Activated CD4-positive, alpha-beta T cell treated with anti-CD3 and anti-CD28 coated beads for 24 hours (primary cell): ENCODE results near the gene CEP72.
"Not testable (repeated sequence)": the region's sequence is repeated elsewhere in the genome, so short reads cannot be mapped to it uniquely, and the experiment has no call there.

Source experiments
- DNase-seq, 2 donors: peaks; one replicate each; pipeline ENCODE4 v3.0.0-alpha.2; 2020; ENCODE audit warnings: low read depth in 2 of 2

The CEP72 gene

DNA sequence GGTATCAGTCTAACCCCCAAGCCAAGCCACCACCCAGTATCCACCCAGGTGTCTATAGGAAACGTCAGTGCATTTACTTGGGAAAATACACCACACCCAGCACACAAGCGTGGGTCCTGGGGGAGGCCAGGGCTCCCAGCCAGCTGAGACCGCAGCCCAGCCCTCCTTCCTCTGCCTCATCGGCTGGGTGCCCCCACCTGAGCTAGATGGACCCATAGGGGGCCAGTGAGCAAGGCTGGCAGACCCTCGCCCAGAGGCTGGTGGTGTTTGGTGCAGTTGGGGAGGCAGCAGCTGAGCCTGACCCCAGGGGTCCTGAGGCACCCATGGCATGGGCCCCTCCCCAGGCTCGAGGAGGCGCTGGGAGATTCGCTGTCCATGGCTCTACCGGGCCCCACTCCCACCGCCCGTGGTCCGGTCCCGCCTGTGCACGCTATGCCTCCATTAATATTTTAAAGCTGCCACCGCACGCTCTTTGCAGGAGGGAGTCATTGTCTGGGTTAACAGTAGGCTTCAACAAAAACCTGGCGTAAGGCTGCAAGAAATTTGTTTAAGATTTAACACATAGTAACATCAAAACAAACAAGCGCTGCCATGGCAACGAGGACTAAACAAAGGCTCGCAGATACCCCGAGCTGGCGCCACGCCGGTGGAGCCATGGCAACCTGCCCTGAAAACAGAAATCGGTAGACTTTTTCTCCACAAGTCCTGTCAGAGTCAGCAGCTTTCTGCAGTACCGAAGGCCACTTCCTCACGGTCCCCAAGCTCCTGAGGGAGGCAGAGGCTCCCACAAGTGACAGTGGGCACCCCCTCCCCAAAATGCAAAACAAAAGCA is 60.4 kb downstream of the CEP72 start:
- DNase-seq, result no peak

DNA sequence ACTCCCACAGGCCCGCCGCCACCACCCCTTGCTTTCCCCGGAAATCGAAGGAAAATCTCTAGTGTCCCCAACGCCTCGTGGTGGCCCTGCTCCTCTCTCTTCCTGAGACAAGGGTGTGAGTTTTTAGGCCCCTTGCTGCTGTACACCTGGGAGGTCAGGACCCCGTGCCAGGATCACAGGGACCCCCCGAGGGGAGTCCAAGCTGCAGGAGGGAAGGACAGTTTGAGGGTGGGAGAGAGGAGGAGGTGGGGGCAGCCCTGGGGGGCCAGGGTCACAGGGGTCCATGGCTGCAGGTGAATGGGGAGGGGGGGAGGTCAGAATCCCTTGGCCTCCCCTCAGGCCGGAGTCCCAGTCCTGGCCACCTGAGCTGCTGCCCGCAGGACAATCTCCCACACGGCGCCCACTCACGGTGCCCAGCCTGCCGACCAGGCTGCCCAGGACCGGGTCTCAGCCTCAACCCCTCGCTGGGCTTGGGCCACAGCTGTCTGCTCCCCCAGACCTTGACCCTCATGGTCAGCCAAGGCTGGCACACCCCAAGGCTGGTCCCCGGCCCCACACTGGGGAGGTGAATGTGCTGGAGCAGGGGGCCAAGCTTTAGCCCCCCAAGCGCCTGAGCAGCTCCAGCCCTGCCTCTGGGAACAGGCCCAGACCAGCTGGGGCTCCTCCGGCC is 61.2 kb downstream of the CEP72 start:
- DNase-seq, result no peak

DNA sequence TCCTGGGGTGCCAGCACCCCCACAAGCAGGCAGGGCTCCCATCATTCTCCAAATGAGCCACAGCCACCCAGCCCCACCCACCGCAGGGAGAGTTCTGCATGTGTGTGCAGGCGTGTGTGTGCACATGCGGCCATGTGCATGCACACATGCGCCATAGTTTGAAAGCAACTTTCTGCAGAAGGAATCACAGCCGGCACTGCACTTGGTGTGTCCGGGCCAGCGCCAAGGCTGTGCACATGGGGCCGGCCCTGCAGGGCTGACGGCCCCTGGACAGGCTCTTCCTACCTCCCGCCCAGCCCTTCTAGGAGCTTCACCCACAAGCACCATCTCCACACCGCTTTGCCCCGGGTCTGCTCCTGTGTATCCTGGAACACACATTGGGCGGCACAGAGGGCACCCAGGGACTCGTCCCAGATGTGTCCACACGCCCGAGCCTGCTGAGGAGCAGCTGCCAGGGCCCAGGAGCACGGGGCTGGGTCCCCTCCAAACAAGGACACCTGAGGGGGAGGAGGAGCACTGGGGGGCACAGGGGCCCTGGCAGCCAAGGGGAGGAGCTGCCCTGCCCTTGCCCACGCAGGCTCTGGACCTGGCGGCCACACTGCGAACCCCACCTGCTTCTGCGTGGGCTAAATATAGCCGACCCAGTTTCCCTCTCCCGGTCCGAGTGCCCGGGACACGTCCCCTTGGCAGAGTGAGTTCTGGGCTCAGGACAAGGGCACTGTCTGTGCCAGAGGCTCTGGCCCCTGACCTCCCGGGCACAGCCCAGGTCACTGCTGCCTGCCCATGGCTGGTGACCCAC is 61.9 kb downstream of the CEP72 start:
- no peak for DNase-seq

DNA sequence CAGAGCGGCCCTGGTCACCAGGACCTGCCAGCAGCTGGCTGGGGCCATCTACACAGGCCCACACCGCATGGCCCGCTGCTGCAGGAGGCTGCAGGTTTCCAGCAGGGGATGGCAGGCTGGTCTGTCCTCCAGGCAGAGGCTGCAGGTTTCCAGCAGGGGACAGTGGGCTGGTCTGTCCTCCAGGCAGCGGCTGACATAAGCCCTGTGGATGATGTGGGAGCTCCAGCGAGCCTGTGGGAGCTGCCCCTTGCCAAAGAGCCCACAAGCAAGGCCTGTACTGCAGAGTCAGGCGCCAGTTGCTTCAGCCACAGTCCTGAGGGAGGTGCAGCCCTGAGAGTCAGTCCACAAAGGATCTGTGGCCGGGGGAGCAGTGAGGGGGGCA is 62.5 kb downstream of the CEP72 start:
- no peak for DNase-seq

- DNase-seq, result no peak
These were observed 63.2 kb downstream of the CEP72 start for GRCh38 chr5:675111-675870.

GRCh38 chr5:675871-676698 is 63.9 kb downstream of the CEP72 start:
- DNase-seq, result no peak

DNA sequence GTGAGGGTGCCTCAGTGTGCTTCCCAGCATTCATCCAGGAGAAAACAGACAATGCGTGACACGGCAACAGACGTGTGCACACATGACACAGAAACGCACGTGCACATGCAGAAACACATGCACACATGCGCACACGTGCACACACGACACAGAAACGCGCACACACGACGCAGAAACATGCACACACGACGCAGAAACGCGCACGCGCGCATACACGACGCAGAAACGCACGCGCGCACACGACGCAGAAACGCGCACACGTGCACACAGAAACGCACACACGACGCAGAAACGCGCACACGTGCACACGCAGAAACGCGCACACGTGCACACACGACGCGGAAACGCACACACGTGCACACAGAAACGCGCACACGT is 64.5 kb downstream of the CEP72 start:
- DNase-seq, result no peak

DNA sequence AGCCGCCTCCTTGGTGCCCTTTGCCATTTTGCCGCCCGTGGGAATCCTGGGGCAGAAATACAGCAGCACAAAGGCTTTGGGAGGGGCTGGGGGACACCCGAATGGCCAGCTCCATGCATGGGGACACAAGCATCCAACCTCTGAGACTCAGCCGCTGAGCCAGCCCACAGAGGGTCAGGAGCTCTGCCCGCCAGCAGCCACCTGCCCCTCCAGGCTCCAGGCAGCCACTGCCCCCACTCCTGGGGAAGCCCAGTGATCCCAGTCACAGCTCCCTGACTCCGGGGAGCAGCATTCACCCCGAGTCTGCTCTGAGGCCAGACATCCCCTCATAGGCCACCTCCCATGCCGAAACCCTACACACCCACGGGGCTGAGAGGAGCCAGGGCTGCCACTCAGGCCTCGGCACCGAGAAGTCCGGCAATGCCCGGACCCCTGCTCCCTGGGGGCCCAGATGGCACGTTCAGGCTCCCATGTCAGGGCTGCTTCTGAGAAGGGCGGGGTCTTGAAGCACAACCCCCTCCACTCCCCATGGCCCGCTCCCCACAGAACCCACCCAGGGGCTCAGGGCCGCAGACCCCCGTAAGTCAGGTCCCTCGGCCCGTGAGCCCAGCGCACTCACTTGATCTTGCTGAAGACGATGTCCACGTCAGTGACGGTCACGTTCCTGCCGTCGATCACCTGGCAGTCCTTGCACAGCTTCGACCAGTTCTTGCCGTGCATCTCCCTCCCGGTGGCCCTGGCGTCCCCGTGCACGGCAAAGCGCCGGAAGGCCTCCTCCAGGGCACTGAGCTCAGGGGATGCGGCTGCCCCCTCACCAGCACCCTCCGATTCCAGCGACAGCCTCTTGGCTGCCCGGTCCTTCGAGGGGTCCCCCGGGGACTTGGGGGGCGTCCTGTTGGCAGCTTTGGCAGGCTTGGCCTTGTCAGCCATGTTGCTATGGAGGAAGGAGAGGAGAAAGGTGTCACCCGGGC is 65.3 kb downstream of the CEP72 start:
- no peak for DNase-seq

- not testable (repeated sequence) for DNase-seq
These were observed 66.4 kb downstream of the CEP72 start for GRCh38 chr5:678521-678920.

GRCh38 chr5:679166-679895 is 67.2 kb downstream of the CEP72 start:
- not testable (repeated sequence) for DNase-seq

GRCh38 chr5:680118-680795 is 68.1 kb downstream of the CEP72 start:
- not testable (repeated sequence) for DNase-seq

DNA sequence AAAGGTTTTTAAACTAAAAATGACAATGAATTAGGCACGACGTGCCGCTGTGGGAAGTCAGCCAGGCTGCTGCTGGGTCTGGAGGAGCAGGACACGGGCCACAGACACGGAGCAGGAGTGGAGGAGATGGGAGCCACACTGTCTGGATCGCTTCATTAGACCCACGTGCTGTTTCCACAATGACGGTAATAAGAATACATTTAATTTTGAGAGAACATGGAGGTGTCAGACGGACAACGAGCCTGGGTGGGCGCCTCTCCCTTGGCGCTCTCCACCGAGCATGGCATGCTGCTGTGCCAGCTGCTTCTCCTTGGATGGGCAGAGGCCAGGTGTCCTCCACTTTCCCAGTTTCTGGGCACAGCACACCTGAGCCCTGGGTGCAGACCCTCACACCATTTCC is 68.7 kb downstream of the CEP72 start:
- DNase-seq, result not testable (repeated sequence)

DNA sequence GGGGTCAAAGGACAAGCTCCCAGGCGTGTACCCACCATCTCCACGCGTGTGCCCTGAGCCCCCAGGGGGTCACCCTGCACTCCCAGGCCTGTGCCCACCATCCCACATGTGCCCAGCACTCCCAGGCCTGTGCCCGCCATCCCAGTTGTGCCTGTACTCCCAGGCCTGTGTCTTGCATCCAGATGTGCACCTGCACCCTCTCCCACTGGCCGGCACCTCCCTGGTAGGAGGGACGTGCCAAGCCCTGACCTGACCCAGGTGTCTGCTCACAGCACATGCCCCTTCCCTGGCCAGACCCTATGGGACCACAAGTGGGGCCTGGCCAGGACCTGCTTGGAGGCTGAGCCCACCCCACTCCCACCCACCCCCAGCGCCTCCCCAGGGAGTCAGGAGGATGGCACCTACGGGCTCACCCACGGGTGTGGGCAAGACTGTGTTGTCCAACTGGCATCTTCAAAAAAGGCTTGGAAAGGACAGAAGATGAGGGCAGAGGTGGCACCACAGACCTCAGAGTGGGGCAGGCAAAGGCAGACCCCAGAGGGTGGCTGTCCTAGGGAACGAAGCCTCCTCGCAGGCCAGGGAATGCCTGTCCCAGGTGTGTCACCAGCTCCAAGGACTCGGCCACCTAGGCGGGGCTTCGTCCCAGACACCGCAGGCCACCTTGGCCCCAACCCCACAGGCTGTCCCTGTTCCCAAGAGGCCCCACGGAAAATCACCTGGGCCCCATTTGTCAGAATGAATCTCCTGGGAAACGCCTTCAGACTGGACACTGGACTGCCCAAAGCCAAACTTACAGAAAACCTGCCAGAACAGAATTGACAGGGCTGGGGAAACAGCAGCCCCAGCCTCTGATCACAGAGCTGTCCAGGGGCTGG is 69.4 kb downstream of the CEP72 start:
- DNase-seq, result not testable (repeated sequence)

DNA sequence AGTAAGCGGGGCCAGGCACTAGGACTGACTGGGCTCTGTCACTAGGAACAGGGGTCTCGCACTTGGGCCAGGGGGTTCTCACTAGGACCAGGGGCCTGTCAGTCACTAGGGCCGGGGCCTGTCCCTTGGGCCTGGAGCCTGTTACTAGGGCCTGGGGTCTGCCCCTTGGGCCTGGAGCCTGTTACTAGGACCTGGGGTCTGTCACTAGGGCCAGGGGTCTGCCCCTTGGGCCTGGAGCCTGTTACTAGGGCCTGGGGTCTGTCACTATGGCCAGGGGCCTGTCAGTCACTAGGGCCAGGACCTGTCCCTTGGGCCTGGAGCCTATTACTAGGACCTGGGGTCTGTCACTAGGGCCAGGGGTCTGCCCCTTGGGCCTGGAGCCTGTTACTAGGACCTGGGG is 70.1 kb downstream of the CEP72 start:
- DNase-seq, result not testable (repeated sequence)

GRCh38 chr5:682651-683358 is 70.7 kb downstream of the CEP72 start:
- not testable (repeated sequence) for DNase-seq

DNA sequence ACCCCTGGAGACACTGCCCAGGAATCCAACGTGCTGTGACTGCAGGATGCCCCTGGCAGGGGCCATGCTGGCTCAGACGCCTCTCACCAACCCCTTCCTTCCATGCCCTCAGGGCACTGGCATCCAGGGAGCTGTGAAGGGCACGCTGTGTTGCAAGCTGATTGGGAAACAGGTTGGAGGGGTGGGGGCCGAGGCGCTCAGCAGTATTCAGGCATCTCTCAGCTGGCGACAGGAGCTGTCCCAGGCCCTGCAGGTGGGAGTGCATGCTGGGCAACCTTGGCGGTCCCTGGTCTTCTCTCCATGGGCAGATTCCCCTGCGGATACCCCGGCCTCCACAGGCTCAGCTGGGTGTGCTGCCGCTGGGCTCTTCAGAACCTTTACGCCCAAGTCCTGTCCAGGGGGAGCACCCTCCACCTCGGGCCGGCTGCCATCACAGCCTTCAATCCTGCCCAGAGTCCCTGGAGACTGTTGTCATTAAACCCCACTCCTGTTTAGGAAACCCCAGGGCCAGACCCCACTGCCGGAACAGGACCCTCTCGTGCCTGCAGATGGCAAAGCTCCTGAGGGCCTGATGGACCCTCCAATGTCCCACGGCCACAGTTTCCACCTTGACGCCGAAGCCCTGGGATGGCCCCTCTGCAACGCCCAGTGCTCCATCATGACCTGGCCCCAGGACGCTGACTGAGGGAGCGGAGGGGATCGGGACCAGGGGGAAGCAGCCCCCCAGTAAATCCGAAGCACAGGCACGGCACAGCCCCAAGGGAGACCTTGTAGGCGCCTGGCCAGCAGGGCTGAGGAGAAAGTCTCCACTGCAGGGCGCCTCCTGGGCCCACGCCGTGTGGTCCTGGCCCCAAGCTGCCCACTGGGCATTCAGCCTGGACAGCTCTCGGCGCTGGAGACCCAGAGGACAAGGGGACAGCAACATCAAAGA is 71.7 kb downstream of the CEP72 start:
- no peak for DNase-seq
